ENCODE data around the gene RCOR2.
A peak's percentile ranks its signal among the peaks of the same experiment; 100 is the strongest.

Gene RCOR2

DNA sequence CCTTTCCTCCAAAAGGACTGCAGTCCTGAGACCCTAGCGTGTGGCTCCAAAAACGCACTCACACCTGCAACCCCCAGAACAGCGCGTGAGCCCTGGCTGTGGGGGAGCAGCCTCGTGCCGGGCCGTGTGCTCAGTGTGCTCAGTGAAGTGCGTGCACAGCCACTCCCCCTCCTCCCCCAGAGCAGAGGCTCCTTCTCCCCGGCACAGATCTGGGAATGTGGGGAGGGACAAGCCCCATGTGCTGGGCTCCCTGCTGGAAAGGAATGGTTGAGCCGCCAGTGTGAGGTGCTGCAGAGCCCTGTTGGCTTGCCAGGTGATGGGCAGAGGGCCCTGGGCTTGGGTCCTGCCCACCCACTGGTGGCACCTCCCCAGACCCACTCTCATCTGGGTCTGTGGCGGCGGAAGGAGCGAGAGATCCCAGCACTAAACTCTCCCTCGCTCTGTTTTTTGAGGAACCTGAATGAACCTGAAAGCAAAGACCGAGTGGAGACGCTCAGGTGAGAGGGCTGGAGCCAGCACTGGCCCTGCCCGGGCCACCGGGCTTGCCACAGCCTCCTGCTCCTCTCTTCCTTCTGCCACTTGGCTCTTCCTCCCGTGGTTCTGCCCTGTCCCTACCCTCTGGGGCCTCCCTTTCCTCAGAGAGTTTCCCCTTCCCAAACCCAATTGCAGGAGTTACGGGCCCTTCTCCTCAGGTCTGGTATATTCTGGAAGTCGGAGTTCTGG, 9.0 kb downstream of the RCOR2 start:
- DNase-seq (ENCODE audit: low read depth, low spot score): no peak

DNA sequence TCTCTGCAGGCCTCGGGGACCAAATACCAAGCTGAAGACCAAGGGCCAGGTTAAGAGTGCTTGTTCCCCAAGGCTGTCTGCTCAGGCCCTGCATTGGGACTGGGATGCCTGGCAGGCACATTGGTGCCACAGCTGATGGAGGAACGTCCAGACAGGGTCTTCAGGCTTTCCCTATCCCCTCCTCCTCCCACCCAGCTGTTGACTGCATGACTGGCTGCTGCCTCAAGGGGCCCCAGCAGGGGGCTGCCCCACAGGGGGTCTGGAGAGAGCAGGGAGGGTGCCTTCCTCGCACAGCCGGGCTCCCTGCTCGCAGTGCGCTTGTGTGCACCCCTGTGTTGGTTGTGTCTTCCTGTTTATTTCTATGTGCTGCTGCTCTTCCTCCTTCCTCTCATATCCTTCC, 9.9 kb downstream of the RCOR2 start:
- DNase-seq (ENCODE audit: low read depth, low spot score): no peak

DNA sequence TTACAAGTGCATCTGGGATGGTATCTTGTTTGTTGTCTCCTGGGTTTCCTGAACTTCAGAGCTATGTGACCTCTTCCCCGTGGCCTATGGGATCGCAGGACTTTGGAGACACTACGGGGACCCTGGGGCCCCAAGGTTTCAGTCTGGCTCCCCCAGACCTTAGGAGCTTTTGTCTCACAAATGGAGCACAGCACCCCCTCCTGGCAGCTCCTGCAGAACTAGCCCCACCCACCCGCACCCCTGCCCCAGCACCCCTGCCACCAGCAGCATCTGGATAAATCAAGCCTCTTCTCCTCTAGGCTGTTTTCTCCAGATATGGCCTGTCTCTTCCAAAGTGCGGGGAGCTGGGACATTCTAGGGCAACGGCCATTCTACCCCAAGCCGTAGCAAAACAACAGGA, 10.4 kb downstream of the RCOR2 start:
- DNase-seq (ENCODE audit: low read depth, low spot score): no peak

DNA sequence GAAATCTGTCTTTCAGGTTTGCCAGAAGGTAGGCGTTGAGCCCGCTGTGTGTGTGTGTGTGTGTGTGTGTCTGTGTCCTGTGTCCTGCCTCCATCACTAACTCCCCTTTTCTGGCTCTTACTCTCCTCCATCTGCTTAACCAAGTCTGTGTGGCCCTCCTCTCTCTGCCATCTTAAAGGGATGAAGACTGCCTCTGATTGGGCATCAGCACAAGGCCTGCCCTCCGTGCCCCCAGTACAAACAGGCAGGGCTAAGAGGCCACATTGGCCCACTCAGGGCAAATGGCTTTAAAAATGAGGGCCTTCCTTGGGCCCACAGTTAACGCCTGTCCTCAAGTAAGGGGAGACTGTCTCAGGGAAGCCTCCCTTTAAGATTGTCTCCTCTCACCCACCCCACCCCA, 10.9 kb downstream of the RCOR2 start:
- DNase-seq (ENCODE audit: low read depth, low spot score): no peak

DNA sequence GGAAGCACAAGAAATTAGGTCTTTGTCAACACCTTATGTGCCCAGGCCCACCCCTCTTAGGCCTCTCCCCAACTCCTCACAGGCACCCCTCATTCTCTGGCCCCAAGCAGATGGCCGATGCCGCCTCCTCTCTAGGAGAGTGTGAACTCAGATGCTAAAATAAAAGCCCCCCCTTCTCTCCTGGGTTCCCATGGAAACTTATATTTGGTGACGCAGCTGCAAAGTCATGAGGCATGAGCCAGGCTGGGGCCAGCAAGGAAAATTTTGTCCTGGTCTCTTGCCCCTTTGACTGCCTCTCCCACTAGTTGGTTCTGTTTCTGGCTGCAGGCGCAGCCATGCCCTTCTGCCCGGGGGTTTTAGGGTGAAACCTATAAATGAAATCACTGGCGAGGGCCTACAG, 11.8 kb downstream of the RCOR2 start:
- no peak for DNase-seq (ENCODE audit: low read depth, low spot score)

DNA sequence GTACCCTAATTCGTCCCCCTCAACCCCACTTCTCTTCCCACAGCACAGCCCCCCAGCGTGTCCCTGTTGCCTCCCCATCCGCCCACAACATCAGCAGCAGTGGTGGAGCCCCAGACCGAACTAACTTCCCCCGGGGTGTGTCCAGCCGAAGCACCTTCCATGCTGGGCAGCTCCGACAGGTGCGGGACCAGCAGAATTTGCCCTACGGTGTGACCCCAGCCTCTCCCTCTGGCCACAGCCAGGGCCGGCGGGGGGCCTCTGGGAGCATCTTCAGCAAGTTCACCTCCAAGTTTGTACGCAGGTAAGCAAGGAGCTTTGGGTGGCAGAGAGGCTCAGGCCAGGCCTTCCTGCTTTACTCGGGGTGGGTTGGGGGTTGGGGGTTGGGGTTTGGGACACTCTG, 12.2 kb downstream of the RCOR2 start:
- DNase-seq (ENCODE audit: low read depth, low spot score): no peak

DNA sequence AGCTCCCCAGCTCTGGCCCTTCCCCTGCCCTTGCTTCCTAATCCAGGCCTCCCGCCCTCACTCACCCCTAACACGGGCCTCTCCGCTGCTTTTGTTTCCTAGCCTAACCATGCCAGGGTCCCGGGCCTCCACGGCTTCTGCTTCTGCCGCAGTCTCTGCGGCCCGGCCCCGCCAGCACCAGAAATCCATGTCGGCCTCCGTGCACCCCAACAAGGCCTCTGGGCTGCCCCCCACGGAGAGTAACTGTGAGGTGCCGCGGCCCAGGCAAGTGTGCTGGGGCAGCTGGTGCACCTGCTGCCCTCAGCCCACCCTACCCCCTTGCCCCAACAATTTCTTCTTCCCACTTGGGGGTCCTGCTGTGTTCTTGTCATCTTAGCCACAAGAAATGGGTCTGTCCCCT, 13.1 kb downstream of the RCOR2 start:
- no peak for DNase-seq (ENCODE audit: low read depth, low spot score)

- DNase-seq (ENCODE audit: low read depth, low spot score): no peak
These were observed 15.3 kb downstream of the RCOR2 start for GRCh38 chr11:63901660-63902059.

GRCh38 chr11:63897459-63898146, 19.4 kb downstream of the RCOR2 start:
- DNase-seq (ENCODE audit: low read depth, low spot score): no peak

DNA sequence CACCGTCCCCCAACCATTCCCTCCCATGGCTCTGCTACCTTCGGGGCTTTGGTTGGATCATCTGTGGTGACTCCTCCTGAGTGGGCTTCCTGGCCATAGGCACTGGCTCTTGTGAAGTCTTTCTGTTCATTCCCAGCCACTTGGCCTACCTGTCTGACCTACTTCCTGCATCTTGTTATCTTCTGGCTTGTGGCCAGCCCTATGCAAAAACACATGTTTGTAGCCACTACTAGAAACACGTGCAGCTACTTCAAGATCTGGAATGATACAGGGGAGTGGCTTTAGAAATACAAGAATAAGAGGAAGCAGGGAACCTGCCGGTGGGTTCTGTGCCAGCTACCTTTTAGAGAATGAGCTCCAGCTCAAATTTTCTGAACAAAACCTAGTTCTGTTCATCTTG, 20.9 kb downstream of the RCOR2 start:
- DNase-seq (ENCODE audit: low read depth, low spot score): no peak

GRCh38 chr11:63893355-63893754, 23.6 kb downstream of the RCOR2 start:
- DNase-seq (ENCODE audit: low read depth, low spot score): no peak

DNA sequence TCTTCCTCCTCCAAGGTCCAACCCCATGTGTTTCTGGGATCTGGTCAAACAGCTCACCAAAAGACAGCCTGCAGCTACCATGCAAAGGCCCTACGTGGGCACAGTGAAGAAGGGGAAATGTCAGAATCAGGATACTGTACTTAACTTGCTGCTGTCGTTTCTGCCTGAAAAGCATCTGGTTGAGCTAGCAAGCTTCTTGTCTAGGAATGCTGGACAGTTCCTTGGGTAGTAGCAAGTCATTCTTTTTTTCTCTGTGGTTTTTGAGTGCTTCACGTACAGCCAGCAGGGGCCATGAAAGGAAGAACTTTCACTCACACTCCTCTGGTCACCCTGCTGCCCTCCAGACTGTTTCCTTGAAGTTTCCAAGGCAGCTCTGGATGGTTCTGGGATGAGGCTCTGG, 24.7 kb downstream of the RCOR2 start:
- no peak for DNase-seq (ENCODE audit: low read depth, low spot score)

DNA sequence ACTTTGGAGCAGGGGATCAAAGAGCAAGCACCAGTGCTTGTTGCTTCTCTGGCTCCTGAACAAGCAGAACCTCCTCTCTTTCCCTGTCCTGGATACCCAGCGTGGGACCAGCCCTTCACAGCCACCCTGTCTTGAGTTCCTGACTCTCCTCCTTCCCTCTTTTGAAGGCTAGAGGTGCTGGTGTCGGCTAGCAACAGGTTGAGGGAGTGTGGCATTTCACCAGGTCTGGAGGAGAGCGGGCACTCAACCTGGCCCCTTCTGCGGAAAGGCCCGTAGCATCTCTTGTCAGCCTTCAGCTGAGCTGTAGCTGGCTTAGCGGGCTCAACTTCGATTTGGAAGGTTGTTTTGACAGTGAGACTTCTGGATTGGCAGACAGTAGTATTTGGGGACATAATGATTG, 26.6 kb downstream of the RCOR2 start:
- DNase-seq (ENCODE audit: low read depth, low spot score): no peak

- no peak for DNase-seq (ENCODE audit: low read depth, low spot score)
These were observed 27.6 kb downstream of the RCOR2 start for GRCh38 chr11:63889344-63889743.

- DNase-seq (ENCODE audit: low read depth, low spot score): peak; percentile 17
These were observed 28.5 kb downstream of the RCOR2 start for GRCh38 chr11:63888170-63889086.

DNA sequence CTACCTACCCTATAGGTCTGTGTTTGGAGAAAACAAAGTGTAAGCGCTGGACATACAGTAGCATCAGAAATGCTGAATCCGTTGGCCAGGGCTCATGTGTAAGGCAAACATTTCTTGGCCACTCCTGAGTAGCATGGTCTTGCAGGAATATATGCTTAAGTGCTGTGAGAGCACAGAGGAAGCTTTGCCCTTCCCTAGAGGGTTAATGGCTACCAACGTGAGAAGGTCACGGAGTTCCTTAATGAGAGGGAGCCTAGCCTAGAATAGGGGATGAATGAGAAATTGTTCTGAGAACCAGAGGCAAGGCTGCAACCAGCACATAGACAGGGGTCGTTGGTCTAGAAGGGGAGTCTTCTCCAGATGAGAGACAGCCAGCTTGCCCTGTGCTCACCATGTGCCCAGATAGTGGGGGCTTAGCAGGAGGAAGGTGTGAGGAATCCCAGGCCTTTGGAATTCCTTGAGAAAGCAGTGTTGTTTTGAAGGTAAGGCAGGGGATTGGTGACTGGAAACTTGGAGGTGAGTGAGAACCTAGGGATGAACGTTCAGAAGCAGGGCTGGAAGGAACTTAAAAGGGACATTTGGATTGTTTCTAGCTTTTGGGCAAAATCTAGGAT, 29.5 kb downstream of the RCOR2 start:
- no peak for DNase-seq (ENCODE audit: low read depth, low spot score)

- DNase-seq (ENCODE audit: low read depth, low spot score): no peak
These were observed 32.6 kb downstream of the RCOR2 start for GRCh38 chr11:63884196-63884932.

- DNase-seq (ENCODE audit: low read depth, low spot score): no peak
These were observed 33.2 kb downstream of the RCOR2 start for GRCh38 chr11:63883791-63884190.

- no peak for DNase-seq (ENCODE audit: low read depth, low spot score)
These were observed 34.3 kb downstream of the RCOR2 start for GRCh38 chr11:63882555-63883242.

- DNase-seq (ENCODE audit: low read depth, low spot score): no peak
These were observed 36.6 kb downstream of the RCOR2 start for GRCh38 chr11:63880403-63880790.
